CD4-positive, alpha-beta T cell treated with Interleukin-10 for 1 hour (primary cell): ENCODE data around the gene RAB37.

Source experiments
- DNase-seq: peaks from one replicate; pipeline ENCODE4 v3.0.0-alpha.2; 2020

RAB37 gene

GRCh38 chr17:74746376-74746775, 9.3 kb downstream of the RAB37 start:
- DNase-seq: no peak

GRCh38 chr17:74746922-74747321, 9.9 kb downstream of the RAB37 start:
- no peak for DNase-seq

DNA sequence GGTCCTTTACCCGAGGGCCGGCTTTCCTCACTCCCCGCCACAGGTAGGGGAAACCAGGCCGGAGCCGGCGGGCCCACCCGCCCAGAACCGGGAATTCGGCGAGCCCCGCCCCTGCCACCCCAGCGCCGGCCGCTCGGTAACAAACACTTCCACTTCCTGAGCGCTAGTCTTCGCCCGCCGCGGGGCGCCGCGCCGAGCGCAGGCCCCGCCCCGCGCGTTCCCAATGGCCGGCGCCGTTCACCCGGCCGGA, 11.1 kb downstream of the RAB37 start:
- DNase-seq: no peak

- DNase-seq: peak; percentile 95
Observed at GRCh38 chr17:74748529-74749278, 11.6 kb downstream of the RAB37 start, which contains the start of gene NHERF1. TSS of gene NHERF1 (plus strand) at chr17:74748628. CDS start at chr17:74748847, 219 bp downstream.

- no peak for DNase-seq
Observed at GRCh38 chr17:74749279-74750038, 12.4 kb downstream of the RAB37 start.

GRCh38 chr17:74750039-74750326, 12.9 kb downstream of the RAB37 start:
- DNase-seq: no peak

DNA sequence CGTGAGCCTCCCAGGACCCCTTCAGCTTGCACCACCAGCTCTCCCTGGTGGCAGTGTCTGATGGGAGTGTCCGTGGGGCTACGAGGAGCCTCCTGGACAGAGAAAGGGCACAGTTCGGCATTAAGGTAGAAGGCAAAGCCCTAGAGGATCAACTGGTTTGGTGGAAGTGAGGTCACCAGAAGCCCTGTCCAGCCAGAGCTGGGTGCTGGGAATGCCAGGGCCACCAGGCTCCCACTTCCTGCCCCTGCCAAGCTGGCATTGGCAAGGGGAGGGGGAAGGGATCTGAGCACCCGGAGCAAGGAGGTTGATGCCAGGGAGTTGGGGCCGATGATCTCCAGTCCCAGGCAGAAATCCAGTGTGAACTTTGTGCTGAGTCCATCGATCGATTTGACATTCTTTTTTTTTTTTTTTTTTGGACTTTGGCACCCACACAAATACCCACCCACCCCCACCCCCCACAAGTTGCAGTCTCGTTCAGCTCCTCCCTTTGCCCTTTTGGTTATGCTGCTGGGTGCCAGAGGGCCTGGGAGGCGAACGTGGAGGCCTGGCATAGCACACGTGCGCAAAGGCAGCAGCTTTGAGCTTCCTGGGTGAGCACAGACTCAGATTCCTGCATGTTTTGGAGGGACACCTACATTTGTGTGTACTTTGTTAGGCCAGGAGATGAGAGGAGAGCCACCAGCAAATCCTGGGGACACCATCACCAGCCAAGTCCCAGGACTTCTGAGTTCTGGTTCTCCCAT, 13.4 kb downstream of the RAB37 start:
- DNase-seq: no peak

- no peak for DNase-seq
Observed at GRCh38 chr17:74752415-74752814, 15.4 kb downstream of the RAB37 start.

GRCh38 chr17:74752822-74753401, 15.9 kb downstream of the RAB37 start:
- DNase-seq: no peak

DNA sequence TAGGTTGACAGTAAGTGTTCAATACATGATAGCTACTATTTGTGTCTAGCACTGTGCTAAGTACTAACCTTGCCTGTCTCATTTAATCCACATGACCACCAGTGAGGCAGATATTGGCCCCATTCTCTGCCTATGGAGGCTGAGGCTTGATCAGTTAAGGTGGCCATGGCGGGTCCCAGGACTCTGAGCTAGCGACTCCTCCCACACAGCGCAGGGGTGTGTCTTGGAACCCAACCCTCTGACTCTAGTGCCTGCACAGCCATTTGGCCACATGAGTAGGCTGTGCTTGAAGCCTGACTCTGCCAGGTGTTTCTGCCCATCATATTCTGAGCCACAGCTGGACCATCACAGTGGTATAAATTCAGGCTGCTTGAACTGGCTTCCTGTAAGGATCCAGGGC, 17.8 kb downstream of the RAB37 start:
- DNase-seq: no peak

DNA sequence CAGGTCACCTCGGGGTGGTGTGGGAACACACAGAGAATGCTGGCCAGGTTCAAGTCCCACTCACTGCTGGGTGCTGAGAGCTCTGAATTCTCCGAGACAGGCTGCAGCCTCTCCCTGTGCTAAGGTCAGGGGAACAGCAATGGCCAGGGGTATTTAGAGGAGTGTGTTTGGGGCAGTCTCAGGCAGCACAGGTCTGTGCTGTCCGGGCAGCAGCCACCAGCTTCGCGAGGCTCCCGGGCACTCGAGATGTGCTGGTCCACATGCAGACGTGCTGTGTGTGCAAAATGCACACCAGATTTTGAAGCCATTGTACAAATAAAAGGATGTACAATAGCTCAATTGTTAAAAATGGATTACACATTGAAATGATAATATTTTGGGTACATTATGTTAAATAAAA, 18.5 kb downstream of the RAB37 start:
- DNase-seq: no peak

DNA sequence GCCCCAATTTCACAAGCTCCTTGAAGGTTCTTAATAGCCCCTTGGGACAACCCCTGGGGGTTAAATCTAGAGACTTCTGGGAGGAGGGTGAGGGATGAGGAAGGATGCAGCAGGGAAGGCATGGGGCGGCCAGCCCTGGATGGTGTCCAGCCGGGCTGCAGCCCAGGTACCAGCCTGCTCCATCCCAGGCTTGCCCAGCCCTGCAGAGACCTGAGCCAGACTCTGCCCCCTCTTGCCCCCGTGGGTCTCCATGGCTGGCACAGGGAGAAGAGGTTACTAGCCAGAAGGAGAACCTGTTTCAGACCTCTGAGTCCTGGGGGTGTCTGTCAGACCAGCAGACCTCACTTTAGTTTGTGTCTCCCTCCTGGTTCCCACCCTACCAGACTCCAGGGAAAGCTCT, 19.8 kb downstream of the RAB37 start:
- DNase-seq: no peak

- DNase-seq: no peak
Observed at GRCh38 chr17:74757502-74757901, 20.4 kb downstream of the RAB37 start.

GRCh38 chr17:74757931-74758847, 21.1 kb downstream of the RAB37 start:
- no peak for DNase-seq

DNA sequence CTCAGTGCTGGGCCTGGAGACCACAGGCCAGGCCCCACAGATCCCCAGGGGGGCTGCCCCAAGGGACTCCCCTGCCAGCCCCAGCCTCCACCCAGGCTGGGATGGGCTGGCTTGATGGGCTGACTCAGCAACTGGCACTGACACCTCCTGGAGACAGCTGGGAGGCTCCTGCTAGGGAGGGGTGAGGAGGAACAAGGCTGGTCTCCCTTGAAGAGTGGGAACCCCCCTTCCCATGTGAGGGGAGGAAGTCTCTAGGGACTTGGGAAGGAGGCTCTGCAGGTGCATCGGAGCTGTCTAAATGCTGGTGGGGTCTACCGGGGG, 21.8 kb downstream of the RAB37 start:
- DNase-seq: no peak

GRCh38 chr17:74759243-74759801, 22.3 kb downstream of the RAB37 start:
- peak; percentile 67 for DNase-seq

DNA sequence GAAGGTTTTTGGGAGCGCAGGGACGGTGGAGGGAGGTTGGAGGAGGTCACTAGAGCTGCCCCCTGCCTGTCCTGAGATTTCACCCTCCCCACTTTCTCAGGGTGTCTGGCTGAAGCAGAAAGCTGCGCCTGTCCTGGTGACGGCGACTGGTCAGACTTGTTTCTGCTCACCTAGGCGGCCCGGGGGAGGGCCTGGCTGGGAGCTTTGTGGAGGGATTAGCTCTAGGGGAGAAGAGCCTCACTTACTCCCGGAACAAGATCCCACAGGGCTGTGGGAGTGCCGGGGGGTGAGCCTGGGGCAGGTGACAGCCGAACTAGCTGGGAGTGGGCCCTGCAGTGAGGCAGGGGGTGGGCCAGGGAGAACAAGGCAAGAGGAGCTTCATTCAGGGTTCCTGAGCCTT, 22.9 kb downstream of the RAB37 start:
- no peak for DNase-seq

- DNase-seq: no peak
Observed at GRCh38 chr17:74760404-74761105, 23.5 kb downstream of the RAB37 start.

GRCh38 chr17:74761419-74761818, 24.4 kb downstream of the RAB37 start:
- DNase-seq: no peak

- DNase-seq: no peak
Observed at GRCh38 chr17:74761931-74762330, 24.9 kb downstream of the RAB37 start.

DNA sequence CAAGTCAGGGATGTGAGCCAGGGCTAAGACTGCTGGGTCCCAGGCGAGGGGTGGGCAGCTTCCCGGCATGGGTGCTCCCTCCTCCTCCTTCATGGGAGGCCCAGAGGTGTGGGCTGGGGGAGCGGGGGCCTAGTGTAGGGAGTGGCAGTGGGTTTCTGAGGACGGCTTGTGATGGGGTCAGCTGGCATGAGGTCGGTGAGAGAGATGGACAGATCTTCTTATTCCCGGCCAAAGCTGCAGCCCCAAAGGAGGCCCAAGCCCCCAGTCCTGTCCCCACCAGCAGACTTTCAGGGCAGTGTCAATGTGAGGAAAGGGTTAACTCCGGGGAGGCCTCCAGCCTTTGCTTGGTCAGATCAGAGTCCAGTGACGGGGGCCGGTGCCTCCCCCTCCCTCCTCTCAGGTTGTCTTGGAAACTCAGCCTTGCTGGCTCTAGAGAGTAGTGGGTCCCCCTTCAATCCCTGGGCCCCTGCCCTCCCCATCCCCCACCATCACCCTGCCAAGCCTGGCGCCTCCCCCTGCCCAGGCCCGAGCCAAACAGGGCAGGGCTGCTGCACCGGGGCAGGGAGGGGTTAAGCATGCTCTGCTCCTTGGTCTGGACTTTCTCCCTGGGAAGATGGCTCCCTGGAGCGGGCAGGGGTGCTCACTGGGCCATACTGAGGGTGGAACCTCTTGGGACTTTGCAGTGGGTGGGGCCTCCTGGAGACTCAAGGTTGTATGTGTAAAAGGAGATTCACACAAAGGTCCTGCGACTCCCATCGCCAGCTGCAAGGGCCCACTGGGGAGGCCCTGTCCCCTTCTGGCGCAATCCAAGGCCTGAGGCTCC, 26.7 kb downstream of the RAB37 start:
- no peak for DNase-seq
